WTC11 (cell line): Measurements from ENCODE around the gene MYG1. TPM values are rescaled to one million over a fixed set of nuclear protein-coding genes. Genes with fewer than 3 reads are reported as not detected.

Experiments
- ATAC-seq: fragments of 200-7000 bp; cut with Tn5 transposase; 2 replicates; pipeline ENCODE4 v1.10.0; 2021; ENCODE audit warnings: mild to moderate bottlenecking, moderate library complexity
- CTCF ChIA-PET: fragments of 300-600 bp; sonication (Branson Sonifier 250); formaldehyde crosslinking; loops from one replicate; lab custom pipeline; 2021; ENCODE audit warnings: antibody characterized with exemption; lab: Charles Lee
- POLR2A ChIA-PET: fragments of 350-600 bp; sonication (Branson Sonifier 250); formaldehyde crosslinking; loops from one replicate; lab custom pipeline; 2021; ENCODE audit warnings: antibody characterized with exemption; lab: Charles Lee
- DNase-seq: peaks from one replicate; pipeline ENCODE4 v3.0.0; 2021; ENCODE audit warnings: low spot score
- H3K27ac Mint-ChIP-seq: 2 replicates; pipeline ENCODE4 v1.8.0; 2021; ENCODE audit warnings: mixed read lengths
- H3K27me3 Mint-ChIP-seq: 2 replicates; pipeline ENCODE4 v1.8.0; 2021; ENCODE audit warnings: low read depth, mild to moderate bottlenecking, moderate library complexity, mixed read lengths
- H3K36me3 Mint-ChIP-seq: 2 replicates; pipeline ENCODE4 v1.8.0; 2021; ENCODE audit warnings: mixed read lengths
- H3K4me1 Mint-ChIP-seq: 2 replicates; pipeline ENCODE4 v1.8.0; 2022; ENCODE audit warnings: mixed read lengths
- H3K4me3 Mint-ChIP-seq: 2 replicates; pipeline ENCODE4 v1.8.0; 2021; ENCODE audit warnings: mild to moderate bottlenecking, moderate library complexity, mixed read lengths
- H3K9me3 Mint-ChIP-seq: 2 replicates; pipeline ENCODE4 v1.8.0; 2021; ENCODE audit warnings: mixed read lengths
- CREM ChIP-seq: sonication (generic); formaldehyde crosslinking; IDR thresholded peaks from 2 replicates; pipeline ENCODE4 v1.8.1; 2022; ENCODE audit warnings: mild to moderate bottlenecking, missing genetic modification reagents, moderate library complexity
- ETV6 ChIP-seq: sonication (generic); formaldehyde crosslinking; IDR thresholded peaks from 2 replicates; pipeline ENCODE4 v1.8.1; 2022; ENCODE audit warnings: mild to moderate bottlenecking, missing genetic modification reagents
- FOXJ3 ChIP-seq: sonication (generic); formaldehyde crosslinking; IDR thresholded peaks from 2 replicates; pipeline ENCODE4 v1.9.0; 2021; ENCODE audit warnings: missing genetic modification reagents, mild to moderate bottlenecking, borderline replicate concordance
- GRHL2 ChIP-seq: fragments of 250-450 bp; sonication (Bioruptor Pico); IDR thresholded peaks from 2 replicates; pipeline ENCODE4 v1.8.0; 2022; ENCODE audit warnings: mild to moderate bottlenecking, moderate library complexity; ENCODE audit not compliant: insufficient replicate concordance, severe bottlenecking
- PRRX2 ChIP-seq: fragments of 250-450 bp; sonication (Bioruptor Pico); IDR thresholded peaks from 2 replicates; pipeline ENCODE4 v1.8.0; 2021; ENCODE audit warnings: mild to moderate bottlenecking
- TEAD4 ChIP-seq: sonication (generic); formaldehyde crosslinking; IDR thresholded peaks from 2 replicates; pipeline ENCODE4 v1.8.0; 2022; ENCODE audit warnings: mild to moderate bottlenecking, missing genetic modification reagents
- ZNF219 ChIP-seq: sonication (generic); formaldehyde crosslinking; IDR thresholded peaks from 2 replicates; pipeline ENCODE4 v1.8.0; 2023; ENCODE audit warnings: missing genetic modification reagents, mild to moderate bottlenecking, borderline replicate concordance
- ZNF317 ChIP-seq: sonication (generic); formaldehyde crosslinking; IDR thresholded peaks from 2 replicates; pipeline ENCODE4 v1.8.1; 2023; ENCODE audit warnings: low read depth, mild to moderate bottlenecking, moderate library complexity, missing genetic modification reagents, borderline replicate concordance
- total RNA-seq: library from RNA; stranded (reverse); gene quantifications from 3 replicates; pipeline ENCODE4 v1.2.3, GENCODE V29; 2021
- TF ChIP-seq, protein P1 (sequence below): sonication (generic); formaldehyde crosslinking; IDR thresholded peaks from 2 replicates; pipeline ENCODE4 v1.8.1; 2022; ENCODE audit warnings: low read depth, missing genetic modification reagents, borderline replicate concordance
- TF ChIP-seq, protein P2 (sequence below): sonication (generic); formaldehyde crosslinking; IDR thresholded peaks from 2 replicates; pipeline ENCODE4 v1.8.1; 2022; ENCODE audit warnings: missing genetic modification reagents, borderline replicate concordance
- TF ChIP-seq, protein P3 (sequence below): sonication (generic); formaldehyde crosslinking; IDR thresholded peaks from 2 replicates; pipeline ENCODE4 v1.8.1; 2023; ENCODE audit warnings: mild to moderate bottlenecking, missing genetic modification reagents
- TF ChIP-seq, protein P4 (sequence below): sonication (generic); formaldehyde crosslinking; IDR thresholded peaks from 2 replicates; pipeline ENCODE4 v1.8.0; 2023; ENCODE audit warnings: missing genetic modification reagents
- TF ChIP-seq, protein P5 (sequence below): sonication (generic); formaldehyde crosslinking; IDR thresholded peaks from 2 replicates; pipeline ENCODE4 v1.8.0; 2022; ENCODE audit warnings: mild to moderate bottlenecking, missing genetic modification reagents

The MYG1 gene
- total RNA-seq, 1 experiment from 2014 or later, result 93.1 TPM

DNA sequence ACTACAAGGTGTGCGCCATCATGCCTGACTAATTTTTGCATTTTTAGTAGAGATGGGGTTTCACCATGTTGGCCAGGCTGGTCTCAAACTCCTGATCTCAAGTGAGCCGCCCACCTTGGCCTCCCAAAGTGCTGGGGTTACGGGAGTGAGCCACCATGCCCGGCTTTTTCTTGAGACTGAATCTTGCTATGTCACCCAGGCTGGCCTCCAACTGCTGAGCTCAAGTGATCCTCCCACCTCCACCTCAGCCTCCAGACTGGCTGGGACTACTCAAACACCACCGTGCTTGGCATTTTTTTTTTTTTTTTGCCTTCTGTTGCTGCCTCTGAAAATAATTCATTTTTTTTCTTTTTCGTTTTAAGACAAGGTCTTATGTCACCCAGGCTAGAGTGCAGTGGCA lies 39.6 kb upstream of the MYG1 start:
- Mint-ChIP-seq H3K36me3 (no peaks in the 10 kb centered on the region), H3K4me1 (no peaks in the 10 kb centered on the region), H3K27ac (no peak overlapping the region), H3K4me3 (no peak overlapping the region), H3K27me3 (no peaks in the 10 kb centered on the region; the same call in 1 of the 2 replicates), H3K9me3 (no peaks in the 10 kb centered on the region)
- CTCF ChIA-PET, result interaction anchor here (0.7 to 12.6 kb wide), 5 partner anchors 8 to 273 kb away, joined by 3 to 188 read pairs (median 4); partner anchors contain the start of gene ESPL1
- POLR2A ChIA-PET, result interaction anchor here (0.7 kb wide), 1 partner anchor 191 kb away, joined by 3 read pairs; no protein-coding TSS in a partner anchor
- ATAC-seq, result no peak
- DNase-seq, result no peak
- TF ChIP-seq CREM (no peak), ZNF219 (CRISPR knock-in tag) (no peak), ETV6 (CRISPR knock-in tag) (no peak), GRHL2 (CRISPR knock-in tag) (no peak), TEAD4 (CRISPR knock-in tag) (no peak), ZNF317 (no peak), FOXJ3 (CRISPR knock-in tag) (no peak), PRRX2 (CRISPR knock-in tag) (no peak)
- TF ChIP-seq, protein P1, sequence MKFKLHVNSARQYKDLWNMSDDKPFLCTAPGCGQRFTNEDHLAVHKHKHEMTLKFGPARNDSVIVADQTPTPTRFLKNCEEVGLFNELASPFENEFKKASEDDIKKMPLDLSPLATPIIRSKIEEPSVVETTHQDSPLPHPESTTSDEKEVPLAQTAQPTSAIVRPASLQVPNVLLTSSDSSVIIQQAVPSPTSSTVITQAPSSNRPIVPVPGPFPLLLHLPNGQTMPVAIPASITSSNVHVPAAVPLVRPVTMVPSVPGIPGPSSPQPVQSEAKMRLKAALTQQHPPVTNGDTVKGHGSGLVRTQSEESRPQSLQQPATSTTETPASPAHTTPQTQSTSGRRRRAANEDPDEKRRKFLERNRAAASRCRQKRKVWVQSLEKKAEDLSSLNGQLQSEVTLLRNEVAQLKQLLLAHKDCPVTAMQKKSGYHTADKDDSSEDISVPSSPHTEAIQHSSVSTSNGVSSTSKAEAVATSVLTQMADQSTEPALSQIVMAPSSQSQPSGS (CRISPR knock-in tag), result no peak
- TF ChIP-seq, protein P2, sequence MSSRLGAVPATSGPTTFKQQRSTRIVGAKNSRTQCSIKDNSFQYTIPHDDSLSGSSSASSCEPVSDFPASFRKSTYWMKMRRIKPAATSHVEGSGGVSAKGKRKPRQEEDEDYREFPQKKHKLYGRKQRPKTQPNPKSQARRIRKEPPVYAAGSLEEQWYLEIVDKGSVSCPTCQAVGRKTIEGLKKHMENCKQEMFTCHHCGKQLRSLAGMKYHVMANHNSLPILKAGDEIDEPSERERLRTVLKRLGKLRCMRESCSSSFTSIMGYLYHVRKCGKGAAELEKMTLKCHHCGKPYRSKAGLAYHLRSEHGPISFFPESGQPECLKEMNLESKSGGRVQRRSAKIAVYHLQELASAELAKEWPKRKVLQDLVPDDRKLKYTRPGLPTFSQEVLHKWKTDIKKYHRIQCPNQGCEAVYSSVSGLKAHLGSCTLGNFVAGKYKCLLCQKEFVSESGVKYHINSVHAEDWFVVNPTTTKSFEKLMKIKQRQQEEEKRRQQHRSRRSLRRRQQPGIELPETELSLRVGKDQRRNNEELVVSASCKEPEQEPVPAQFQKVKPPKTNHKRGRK (CRISPR knock-in tag), result no peak
- TF ChIP-seq, protein P3, sequence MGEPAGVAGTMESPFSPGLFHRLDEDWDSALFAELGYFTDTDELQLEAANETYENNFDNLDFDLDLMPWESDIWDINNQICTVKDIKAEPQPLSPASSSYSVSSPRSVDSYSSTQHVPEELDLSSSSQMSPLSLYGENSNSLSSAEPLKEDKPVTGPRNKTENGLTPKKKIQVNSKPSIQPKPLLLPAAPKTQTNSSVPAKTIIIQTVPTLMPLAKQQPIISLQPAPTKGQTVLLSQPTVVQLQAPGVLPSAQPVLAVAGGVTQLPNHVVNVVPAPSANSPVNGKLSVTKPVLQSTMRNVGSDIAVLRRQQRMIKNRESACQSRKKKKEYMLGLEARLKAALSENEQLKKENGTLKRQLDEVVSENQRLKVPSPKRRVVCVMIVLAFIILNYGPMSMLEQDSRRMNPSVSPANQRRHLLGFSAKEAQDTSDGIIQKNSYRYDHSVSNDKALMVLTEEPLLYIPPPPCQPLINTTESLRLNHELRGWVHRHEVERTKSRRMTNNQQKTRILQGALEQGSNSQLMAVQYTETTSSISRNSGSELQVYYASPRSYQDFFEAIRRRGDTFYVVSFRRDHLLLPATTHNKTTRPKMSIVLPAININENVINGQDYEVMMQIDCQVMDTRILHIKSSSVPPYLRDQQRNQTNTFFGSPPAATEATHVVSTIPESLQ, result no peak

DNA sequence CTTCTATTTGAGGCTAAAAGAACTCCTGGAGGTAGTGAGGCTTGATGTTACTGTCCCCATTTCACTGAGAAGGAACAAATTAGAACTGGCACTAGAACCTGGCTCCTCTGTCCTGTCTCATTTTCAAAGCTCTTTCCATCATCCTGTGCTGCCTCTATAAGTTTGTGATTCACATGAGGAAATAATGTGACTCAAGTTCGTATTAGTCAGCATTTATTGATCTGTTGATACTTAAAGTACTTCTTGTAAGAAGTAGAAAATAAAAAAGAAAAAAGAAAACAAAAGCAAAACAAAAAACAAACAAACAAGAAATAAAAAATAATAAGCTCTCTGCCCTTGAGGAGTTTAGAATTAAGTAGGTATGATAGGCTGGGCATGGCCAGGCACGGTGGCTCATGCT lies 33.7 kb upstream of the MYG1 start:
- Mint-ChIP-seq H3K4me3 (no peak overlapping the region), H3K27ac (no peak overlapping the region), H3K9me3 (no peaks in the 10 kb centered on the region), H3K4me1 (peaks cover 25% of the 10 kb centered on the region), H3K36me3 (peaks cover 12% of the 10 kb centered on the region), H3K27me3 (no peaks in the 10 kb centered on the region; the same call in 1 of the 2 replicates)
- TF ChIP-seq ZNF219 (CRISPR knock-in tag), result no peak
- TF ChIP-seq, protein P4, sequence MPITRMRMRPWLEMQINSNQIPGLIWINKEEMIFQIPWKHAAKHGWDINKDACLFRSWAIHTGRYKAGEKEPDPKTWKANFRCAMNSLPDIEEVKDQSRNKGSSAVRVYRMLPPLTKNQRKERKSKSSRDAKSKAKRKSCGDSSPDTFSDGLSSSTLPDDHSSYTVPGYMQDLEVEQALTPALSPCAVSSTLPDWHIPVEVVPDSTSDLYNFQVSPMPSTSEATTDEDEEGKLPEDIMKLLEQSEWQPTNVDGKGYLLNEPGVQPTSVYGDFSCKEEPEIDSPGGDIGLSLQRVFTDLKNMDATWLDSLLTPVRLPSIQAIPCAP (CRISPR knock-in tag), result no peak
- TF ChIP-seq, protein P5, sequence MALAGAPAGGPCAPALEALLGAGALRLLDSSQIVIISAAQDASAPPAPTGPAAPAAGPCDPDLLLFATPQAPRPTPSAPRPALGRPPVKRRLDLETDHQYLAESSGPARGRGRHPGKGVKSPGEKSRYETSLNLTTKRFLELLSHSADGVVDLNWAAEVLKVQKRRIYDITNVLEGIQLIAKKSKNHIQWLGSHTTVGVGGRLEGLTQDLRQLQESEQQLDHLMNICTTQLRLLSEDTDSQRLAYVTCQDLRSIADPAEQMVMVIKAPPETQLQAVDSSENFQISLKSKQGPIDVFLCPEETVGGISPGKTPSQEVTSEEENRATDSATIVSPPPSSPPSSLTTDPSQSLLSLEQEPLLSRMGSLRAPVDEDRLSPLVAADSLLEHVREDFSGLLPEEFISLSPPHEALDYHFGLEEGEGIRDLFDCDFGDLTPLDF (CRISPR knock-in tag), result no peak
- ATAC-seq (no peak), DNase-seq (no peak)
- ChIA-PET CTCF (interaction anchor here (0.6 to 11.3 kb wide), 6 partner anchors 24 to 1589 kb away, joined by 3 to 333 read pairs (median 5); partner anchors contain the start of genes ITGB7 and PFDN5), POLR2A (interaction anchor here (0.7 kb wide), 2 partner anchors 117 to 623 kb away, joined by 3 to 5 read pairs; no protein-coding TSS in a partner anchor)
